Muscle of leg (tissue), 11 donors: Measurements from ENCODE around the gene LAMB4. TPM values are rescaled to one million over a fixed set of nuclear protein-coding genes. Genes with fewer than 3 reads are reported as not detected.

Experiments
- DNase-seq: peaks from one replicate; pipeline ENCODE4 v3.0.0; 2013
- H3K27ac ChIP-seq: one replicate; pipeline ENCODE4 v1.5.1; 2013; ENCODE audit warnings: mild to moderate bottlenecking, low read length, control low read depth
- H3K27me3 ChIP-seq: one replicate; pipeline ENCODE4 v1.6.1; 2013; ENCODE audit warnings: low read length; ENCODE audit not compliant: control insufficient read depth, insufficient read depth
- H3K36me3 ChIP-seq: one replicate; pipeline ENCODE4 v1.6.1; 2013; ENCODE audit warnings: low read length; ENCODE audit not compliant: control insufficient read depth, insufficient read depth
- H3K4me1 ChIP-seq: one replicate; pipeline ENCODE4 v1.6.1; 2013; ENCODE audit warnings: low read length; ENCODE audit not compliant: control insufficient read depth, insufficient read depth
- H3K4me3 ChIP-seq: one replicate; pipeline ENCODE4 v1.5.1; 2013; ENCODE audit warnings: low read length, control low read depth
- H3K9me3 ChIP-seq: replicated peaks from 2 replicates; pipeline ENCODE4 v1.6.1; 2013; ENCODE audit warnings: low read depth, low read length; ENCODE audit not compliant: control insufficient read depth
- WGBS: methylation state at CpG from one replicate; pipeline ENCODE4 v1.1.5; 2013; ENCODE audit warnings: missing lambda C conversion rate; ENCODE audit not compliant: insufficient coverage; 5-methylcytosine and 5-hydroxymethylcytosine counted together
- polyA plus RNA-seq, 8 donors: library from polyadenylated mRNA; unstranded; fragments of 120-200 nt; gene quantifications; one replicate each; pipeline versions ENCODE4 v1.2.1 to v1.2.3, GENCODE V29; 2013; ENCODE audit warnings: inconsistent platforms in 1 of 8, low replicate concordance in 1 of 8; ENCODE audit not compliant: insufficient read length in 8 of 8, insufficient read depth in 1 of 8
- total RNA-seq: library from RNA; stranded (reverse); fragments of 120-200 nt; gene quantifications from one replicate; pipeline ENCODE4 v1.2.4, GENCODE V29; 2013

Gene LAMB4
- total and polyA plus RNA-seq, 9 donors: 0.13 to 3.8 (median 0.25) TPM

DNA sequence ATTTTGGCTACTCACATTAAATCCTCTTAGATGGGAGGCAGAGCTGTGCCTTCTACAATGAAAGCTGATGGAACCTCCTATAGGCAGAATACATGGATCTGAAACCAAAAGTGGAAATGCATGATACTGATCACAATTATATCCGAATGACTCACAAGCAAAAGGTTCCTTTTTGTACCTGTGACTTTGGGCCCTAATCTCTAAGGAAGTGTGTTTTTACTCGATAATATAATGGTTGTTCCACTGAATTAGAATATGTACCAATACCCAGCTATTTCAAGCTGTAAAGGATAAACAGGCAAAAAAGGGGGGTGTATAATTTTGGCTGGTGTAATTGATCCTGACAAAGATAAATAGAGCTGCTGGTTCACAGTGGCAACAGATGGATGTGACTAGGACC, 109.6 kb downstream of the LAMB4 start:
- no peaks in the 10 kb centered on the region for H3K27me3 ChIP-seq
- no peaks in the 10 kb centered on the region for H3K4me1 ChIP-seq
- no peaks in the 10 kb centered on the region for H3K36me3 ChIP-seq
- H3K27ac ChIP-seq: no peak overlapping the region
- H3K9me3 ChIP-seq: no peaks in the 10 kb centered on the region
- no peak overlapping the region for H3K4me3 ChIP-seq
- WGBS: no CpG with 5 or more reads among the region's 2 CpGs
- no peak for DNase-seq

DNA sequence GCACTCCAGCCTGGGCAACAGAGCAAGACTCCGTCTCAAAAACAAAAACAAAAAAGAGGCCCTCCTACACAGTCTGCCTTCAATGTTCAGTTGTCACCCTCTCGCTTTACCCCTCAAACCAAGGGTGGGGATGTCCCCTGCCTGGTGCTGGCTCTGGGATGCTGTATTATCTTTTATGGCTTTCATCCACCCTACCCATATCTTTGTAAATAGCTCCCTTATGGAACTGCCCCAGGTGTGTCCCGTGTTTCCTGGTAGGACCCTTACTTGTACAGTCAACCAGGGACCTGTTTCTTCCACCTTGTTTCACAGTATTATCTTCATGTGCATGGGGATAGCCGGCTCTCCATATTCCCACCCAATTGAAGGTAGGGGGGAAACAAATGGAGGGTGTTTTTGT, 111.5 kb downstream of the LAMB4 start:
- H3K36me3 ChIP-seq: no peaks in the 10 kb centered on the region

DNA sequence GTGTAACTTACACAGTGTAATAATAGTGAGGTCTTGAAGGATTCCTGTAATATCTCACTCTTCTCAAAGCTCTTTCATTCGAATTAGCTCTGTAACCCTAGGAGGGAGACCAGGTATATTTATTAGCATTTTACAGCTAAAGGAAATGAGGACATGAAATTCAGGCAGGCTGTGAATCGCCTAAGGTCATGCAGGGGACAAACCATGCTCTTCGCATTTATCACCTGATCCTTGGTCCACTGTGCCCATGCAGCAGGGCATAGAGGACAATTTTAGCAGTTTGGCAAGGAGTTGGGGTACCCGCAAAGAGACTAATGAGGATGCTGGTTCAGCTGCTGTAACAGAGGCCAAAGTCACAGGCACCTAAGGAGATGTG, 112.4 kb downstream of the LAMB4 start:
- no peak overlapping the region for H3K27ac ChIP-seq
- no peak overlapping the region for H3K4me3 ChIP-seq
- no peaks in the 10 kb centered on the region for H3K4me1 ChIP-seq
- no peaks in the 10 kb centered on the region for H3K27me3 ChIP-seq
- DNase-seq: no peak
- no peaks in the 10 kb centered on the region for H3K36me3 ChIP-seq
- 58% methylated on average over 3 of the region's 4 CpGs for WGBS
- H3K9me3 ChIP-seq: no peaks in the 10 kb centered on the region

More for the DNA sequence above, 111.5 kb downstream of the LAMB4 start:
- Histone ChIP-seq H3K27me3 (no peaks in the 10 kb centered on the region), H3K4me1 (no peaks in the 10 kb centered on the region), H3K9me3 (no peaks in the 10 kb centered on the region), H3K27ac (no peak overlapping the region), H3K4me3 (no peak overlapping the region)
- DNase-seq: no peak
- no CpG with 5 or more reads among the region's 4 CpGs for WGBS

DNA sequence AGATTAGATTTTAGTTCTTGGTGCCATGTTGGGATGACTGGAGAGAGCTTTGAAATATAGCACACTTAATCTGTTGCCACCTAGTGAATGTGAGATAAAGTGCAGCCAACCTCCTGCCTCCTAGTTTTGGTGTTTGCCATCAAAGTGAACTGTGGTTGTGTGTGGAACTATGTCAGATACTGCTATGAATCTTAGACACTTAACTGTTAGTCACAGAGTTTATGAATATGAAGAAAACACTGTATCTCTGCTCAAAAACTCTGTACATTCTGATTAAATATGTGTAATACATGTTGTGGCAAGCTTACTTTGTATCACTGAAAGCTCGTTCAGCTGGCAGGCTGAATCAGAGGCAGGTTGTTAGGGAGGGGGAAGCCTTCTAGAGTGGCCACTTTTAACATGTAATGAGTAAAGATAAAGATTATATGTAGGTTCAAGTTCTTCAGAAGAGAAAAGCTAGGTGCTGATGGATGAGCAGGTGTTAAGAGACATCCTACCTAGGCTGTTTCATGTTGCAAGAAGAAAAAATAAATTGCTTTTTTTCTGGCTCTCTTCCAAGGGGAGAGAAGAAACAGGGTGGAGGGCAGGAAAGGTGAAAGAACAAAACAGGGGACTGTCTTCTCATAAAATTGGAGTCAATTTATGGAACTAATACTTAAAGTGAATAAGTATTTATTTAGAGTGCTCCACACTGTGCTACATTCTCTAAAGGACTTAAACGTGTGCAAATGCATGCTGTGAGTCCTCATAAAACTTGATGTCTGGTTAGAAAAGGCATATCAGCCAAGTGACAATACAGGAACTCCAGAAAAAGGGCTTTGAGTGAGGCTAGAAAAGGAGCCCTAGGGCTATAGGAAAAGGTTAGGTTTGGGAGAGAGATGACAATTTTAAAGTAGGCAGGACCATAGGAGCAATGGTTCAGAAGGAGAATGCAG, 113.1 kb downstream of the LAMB4 start:
- Histone ChIP-seq H3K27ac (no peak overlapping the region), H3K4me1 (no peaks in the 10 kb centered on the region), H3K9me3 (no peaks in the 10 kb centered on the region), H3K27me3 (no peaks in the 10 kb centered on the region), H3K4me3 (no peak overlapping the region), H3K36me3 (no peaks in the 10 kb centered on the region)
- DNase-seq: no peak
- 60% methylated on average over 1 of the region's 2 CpGs for WGBS

GRCh38 chr7:108015740-108016139, 114.4 kb downstream of the LAMB4 start:
- no peaks in the 10 kb centered on the region for H3K27me3 ChIP-seq
- H3K4me3 ChIP-seq: no peak overlapping the region
- H3K27ac ChIP-seq: no peak overlapping the region
- WGBS: no CpG with 5 or more reads among the region's 2 CpGs
- H3K36me3 ChIP-seq: no peaks in the 10 kb centered on the region
- H3K4me1 ChIP-seq: no peaks in the 10 kb centered on the region
- DNase-seq: no peak
- no peaks in the 10 kb centered on the region for H3K9me3 ChIP-seq

DNA sequence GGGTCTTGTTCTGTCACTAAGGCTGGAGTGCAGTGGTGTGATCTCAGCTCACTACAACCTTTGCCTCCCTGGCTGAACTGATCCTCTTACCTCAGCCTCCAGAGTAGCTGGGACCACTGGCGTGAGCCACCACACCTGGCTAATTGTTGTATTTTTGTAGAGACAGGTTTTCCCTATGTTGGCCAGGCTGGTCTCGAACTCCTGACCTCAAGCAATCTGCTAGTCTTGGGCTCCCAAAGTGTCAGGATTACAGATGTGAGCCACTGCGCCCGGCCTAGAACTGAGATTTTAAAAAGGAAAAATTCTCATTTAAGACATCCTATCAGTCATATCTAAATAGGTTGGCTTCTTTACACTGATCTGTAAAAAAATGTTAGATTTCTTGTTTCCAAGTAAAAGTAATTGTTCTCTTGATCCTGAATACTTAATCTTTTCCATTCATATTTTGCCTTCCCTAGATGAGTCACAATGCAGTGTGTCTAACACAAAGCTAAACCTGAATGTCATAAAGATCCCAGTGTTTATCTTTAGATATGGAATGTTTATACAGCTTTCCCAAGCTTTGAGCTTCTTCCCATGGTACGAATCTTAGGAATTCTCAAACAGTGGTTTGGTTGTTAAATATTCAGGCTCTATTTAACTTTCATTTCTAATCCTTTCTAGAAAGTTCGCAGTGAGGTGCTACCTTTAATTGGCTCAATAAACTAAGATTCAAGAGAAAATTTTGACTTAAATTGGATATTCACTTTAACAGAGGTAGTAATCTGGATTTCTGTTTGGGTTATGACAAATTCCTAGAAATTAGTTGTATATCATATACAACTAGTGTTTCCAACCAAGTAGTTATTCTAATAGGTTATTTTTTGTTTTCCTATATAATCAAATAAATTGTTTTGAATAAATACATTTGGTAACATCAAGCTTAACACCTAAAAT, 115.1 kb downstream of the LAMB4 start:
- no peak for DNase-seq
- no peaks in the 10 kb centered on the region for H3K9me3 ChIP-seq
- no peak overlapping the region for H3K27ac ChIP-seq
- H3K4me3 ChIP-seq: no peak overlapping the region
- H3K27me3 ChIP-seq: no peaks in the 10 kb centered on the region
- WGBS: 83% methylated on average over 1 of the region's 6 CpGs
- H3K36me3 ChIP-seq: no peaks in the 10 kb centered on the region
- no peaks in the 10 kb centered on the region for H3K4me1 ChIP-seq

- Histone ChIP-seq H3K36me3 (no peaks in the 10 kb centered on the region), H3K27ac (no peak overlapping the region), H3K9me3 (no peaks in the 10 kb centered on the region), H3K27me3 (no peaks in the 10 kb centered on the region), H3K4me3 (no peak overlapping the region), H3K4me1 (no peaks in the 10 kb centered on the region)
- DNase-seq: no peak
- 83% methylated on average over 1 of the region's 2 CpGs for WGBS
Observed at GRCh38 chr7:108014215-108014614, 115.9 kb downstream of the LAMB4 start.

- H3K4me1 ChIP-seq: no peaks in the 10 kb centered on the region
- DNase-seq: no peak
- no peaks in the 10 kb centered on the region for H3K36me3 ChIP-seq
- H3K4me3 ChIP-seq: no peak overlapping the region
- no peak overlapping the region for H3K27ac ChIP-seq
- H3K27me3 ChIP-seq: no peaks in the 10 kb centered on the region
- H3K9me3 ChIP-seq: no peaks in the 10 kb centered on the region
- WGBS: 86% methylated on average over 3 of the region's 8 CpGs
Observed at GRCh38 chr7:108012499-108013430, 117.4 kb downstream of the LAMB4 start.

- Histone ChIP-seq H3K27ac (no peak overlapping the region), H3K9me3 (no peaks in the 10 kb centered on the region), H3K4me1 (no peaks in the 10 kb centered on the region), H3K27me3 (peaks cover 3% of the 10 kb centered on the region), H3K4me3 (no peak overlapping the region), H3K36me3 (no peaks in the 10 kb centered on the region)
- WGBS: no CpG with 5 or more reads among the region's 1 CpG
- no peak for DNase-seq
Observed at GRCh38 chr7:108010377-108010776, 119.8 kb downstream of the LAMB4 start.
